Fibroblast of mammary gland (primary cell): ENCODE results near the gene CDC14A.

Source experiments
- DNase-seq: peaks from one replicate; pipeline ENCODE4 v3.0.0-alpha.2; 2010; ENCODE audit warnings: low read depth
- H3K4me3 ChIP-seq: 2 replicates; pipeline ENCODE4 v1.5.1; 2011; ENCODE audit warnings: low read depth, mild to moderate bottlenecking, low read length, moderate library complexity; ENCODE audit not compliant: control insufficient read depth
- CTCF ChIP-seq: conservative IDR thresholded peaks from 2 replicates; pipeline ENCODE4 v1.5.1; 2011; ENCODE audit warnings: low read depth, low read length, inconsistent platforms; ENCODE audit not compliant: control insufficient read depth, insufficient read depth

CDC14A gene

GRCh38 chr1:100556181-100556580 is 203.9 kb downstream of the CDC14A start:
- no peak for TF ChIP-seq CTCF
- no peak for DNase-seq
- H3K4me3 ChIP-seq = no peak overlapping the region

GRCh38 chr1:100556925-100557605 is 204.8 kb downstream of the CDC14A start:
- no peak overlapping the region for H3K4me3 ChIP-seq
- no peak for DNase-seq
- no peak for TF ChIP-seq CTCF

GRCh38 chr1:100557606-100557953 is 205.3 kb downstream of the CDC14A start:
- TF ChIP-seq CTCF = no peak
- no peak for DNase-seq

DNA sequence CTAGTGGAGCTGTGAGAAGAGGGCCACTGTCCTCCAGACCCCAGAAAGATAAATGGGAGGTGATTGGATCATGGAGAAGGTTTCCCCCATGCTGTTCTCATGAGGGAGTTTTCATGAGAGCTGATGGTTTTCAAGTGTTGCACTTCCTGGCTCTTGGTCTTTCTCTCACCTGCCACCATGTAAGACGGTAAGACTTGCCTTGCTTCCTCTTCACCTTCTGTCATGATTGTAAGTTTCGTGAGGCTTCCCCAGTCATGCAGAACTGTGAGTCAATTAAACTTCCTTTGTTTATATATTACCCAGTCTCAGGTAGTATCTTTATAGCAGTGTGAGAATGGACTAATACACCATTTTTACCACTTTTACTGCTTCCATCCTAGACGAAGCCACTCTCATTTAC is 213.2 kb downstream of the CDC14A start:
- H3K4me3 ChIP-seq = no peak overlapping the region
- TF ChIP-seq CTCF = no peak
- no peak for DNase-seq

More at GRCh38 chr1:100557606-100557953, 205.3 kb downstream of the CDC14A start:
- no peak overlapping the region for H3K4me3 ChIP-seq

DNA sequence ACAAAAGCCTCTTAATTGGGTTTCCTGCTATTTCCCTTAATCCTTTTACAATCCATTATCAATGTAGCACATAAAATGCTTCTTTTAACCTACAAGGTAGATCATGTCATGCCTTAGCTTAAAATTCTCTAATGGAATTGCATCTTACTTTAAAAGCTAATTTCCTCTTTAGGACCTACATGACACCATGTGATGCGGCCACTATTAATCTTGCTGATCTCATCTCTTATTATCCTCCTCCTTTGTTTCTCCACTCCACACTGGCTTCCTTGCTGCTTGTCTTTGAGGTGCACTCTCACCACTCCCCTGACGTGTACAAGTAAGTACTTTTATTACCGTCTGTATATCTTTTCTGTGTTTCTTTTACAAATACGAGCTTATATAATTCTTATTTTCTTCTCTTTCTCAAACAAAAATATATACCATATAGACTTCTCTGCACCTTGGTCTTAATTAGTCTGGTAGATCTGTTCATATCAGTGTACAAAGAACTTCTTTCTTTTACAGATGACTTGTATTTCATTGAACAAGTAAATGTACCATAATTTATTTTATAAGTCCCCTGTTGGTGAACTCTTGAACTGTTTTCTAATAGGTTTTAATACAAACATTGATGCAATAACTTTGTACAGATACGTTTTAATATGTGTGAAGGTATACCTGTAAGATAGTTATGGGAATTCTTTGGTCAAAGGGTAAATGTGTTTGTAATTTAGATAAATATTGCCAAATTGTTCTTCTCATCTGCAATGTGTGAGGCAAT is 213.8 kb downstream of the CDC14A start:
- H3K4me3 ChIP-seq = no peak overlapping the region
- no peak for TF ChIP-seq CTCF
- no peak for DNase-seq

DNA sequence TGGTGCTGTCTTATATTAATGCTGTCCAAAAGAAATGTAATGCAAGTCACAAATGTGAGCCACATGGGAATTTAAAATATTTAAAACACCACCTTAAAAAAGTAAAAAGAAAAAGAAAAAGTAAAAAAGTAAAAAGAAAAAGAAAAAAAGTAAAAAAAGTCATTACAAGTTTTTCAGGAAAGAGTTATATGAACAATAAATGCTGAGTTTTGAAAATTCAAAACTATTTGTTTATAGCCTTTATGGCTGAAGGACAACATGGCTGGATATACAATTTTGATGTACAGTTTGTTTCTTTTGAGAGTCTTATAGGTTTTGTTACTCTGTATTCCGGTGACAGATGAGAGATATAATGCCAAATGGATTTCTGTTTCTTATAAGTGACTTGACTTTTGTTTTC is 214.8 kb downstream of the CDC14A start:
- no peak overlapping the region for H3K4me3 ChIP-seq
- DNase-seq = no peak
- no peak for TF ChIP-seq CTCF
